IgD-negative memory B cell (primary cell): Measurements from ENCODE around the gene CTSG. TPM values are rescaled to one million over a fixed set of nuclear protein-coding genes. Genes with fewer than 3 reads are reported as not detected.
A peak's percentile ranks its signal among the peaks of the same experiment; 100 is the strongest.
"Not testable (repeated sequence)": the region's sequence is repeated elsewhere in the genome, so short reads cannot be mapped to it uniquely, and the experiment has no call there.

Source experiments
- H3K27ac Mint-ChIP-seq, 3 donors: one replicate each; pipeline ENCODE4 v1.8.0; 2020 to 2022; ENCODE audit warnings: mild to moderate bottlenecking in 3 of 3, mixed read lengths in 3 of 3, moderate library complexity in 1 of 3
- H3K27me3 Mint-ChIP-seq: one replicate; pipeline ENCODE4 v1.8.0; 2021; ENCODE audit warnings: mixed read lengths
- H3K36me3 Mint-ChIP-seq: one replicate; pipeline ENCODE4 v1.8.0; 2020; ENCODE audit warnings: mild to moderate bottlenecking, mixed read lengths
- H3K4me1 Mint-ChIP-seq, 3 donors: one replicate each; pipeline ENCODE4 v1.8.0; 2020 to 2022; ENCODE audit warnings: mixed read lengths in 3 of 3, mild to moderate bottlenecking in 1 of 3
- H3K4me3 Mint-ChIP-seq, 4 donors: one replicate each; pipeline ENCODE4 v1.8.0; 2020 to 2022; ENCODE audit warnings: mild to moderate bottlenecking in 4 of 4, mixed read lengths in 4 of 4, moderate library complexity in 3 of 4
- H3K9me3 Mint-ChIP-seq, 3 donors: one replicate each; pipeline ENCODE4 v1.8.0; 2020 to 2021; ENCODE audit warnings: mixed read lengths in 3 of 3, mild to moderate bottlenecking in 1 of 3
- polyA plus RNA-seq: library from polyadenylated mRNA; unstranded; fragments of 300-500 nt; fragmentation: Illumina TruSeq; gene quantifications from one replicate; pipeline ENCODE4 v1.2.3, GENCODE V29; 2021

The CTSG gene
- polyA plus RNA-seq, 1 donor from 2014 or later: not detected

- no peak overlapping the region for H3K27ac Mint-ChIP-seq
- peaks cover 0 to 2% (median 0%) of the 10 kb centered on the region in 3 donors for H3K9me3 Mint-ChIP-seq
- peaks cover 6% of the 10 kb centered on the region for H3K27me3 Mint-ChIP-seq
- no peak overlapping the region for H3K4me3 Mint-ChIP-seq
- peaks cover 0 to 2% (median 0%) of the 10 kb centered on the region in 3 donors for H3K4me1 Mint-ChIP-seq
- no peaks in the 10 kb centered on the region for H3K36me3 Mint-ChIP-seq
These were observed 2.5 kb upstream of the CTSG start for GRCh38 chr14:24578558-24578957.

- peaks cover 6% of the 10 kb centered on the region for H3K27me3 Mint-ChIP-seq
- no peak overlapping the region for H3K4me3 Mint-ChIP-seq
- no peak overlapping the region for H3K27ac Mint-ChIP-seq
- no peaks in the 10 kb centered on the region for H3K36me3 Mint-ChIP-seq
- H3K4me1 Mint-ChIP-seq: peaks cover 0 to 2% (median 0%) of the 10 kb centered on the region in 3 donors
- H3K9me3 Mint-ChIP-seq: peaks cover 0 to 2% (median 0%) of the 10 kb centered on the region in 3 donors
These were observed 721 bp upstream of the CTSG start for GRCh38 chr14:24576771-24577170.

DNA sequence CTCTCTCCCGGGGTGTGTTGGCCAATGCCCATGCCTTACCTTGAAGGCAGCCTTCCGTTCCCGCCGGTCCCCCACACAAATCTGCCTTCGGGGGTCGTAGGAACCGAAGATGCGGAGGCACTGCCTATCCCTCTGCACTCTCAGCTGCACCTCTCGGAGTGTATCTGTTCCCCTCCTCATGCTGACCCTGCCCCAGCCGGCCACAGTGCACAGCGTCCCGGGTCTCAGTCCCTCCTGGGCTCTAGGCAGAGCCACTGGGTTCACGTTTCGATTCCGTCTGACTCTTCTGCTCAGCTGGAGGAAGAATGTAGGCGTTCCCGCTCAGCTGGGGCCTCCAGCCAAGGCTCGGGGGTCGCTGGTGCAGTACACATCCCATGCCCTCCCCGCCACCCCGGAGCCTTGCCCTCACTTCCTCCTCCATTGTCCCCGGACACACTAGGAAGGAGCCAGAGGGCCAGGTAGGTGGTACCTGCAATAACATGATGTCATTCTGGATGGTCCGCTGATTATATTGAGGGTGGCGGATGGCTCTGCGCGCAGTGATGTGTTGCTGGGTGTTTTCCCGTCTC is 1.8 kb downstream of the CTSG start:
- no peaks in the 10 kb centered on the region for H3K36me3 Mint-ChIP-seq
- peaks cover 0 to 2% (median 0%) of the 10 kb centered on the region in 3 donors for H3K4me1 Mint-ChIP-seq
- H3K9me3 Mint-ChIP-seq: peaks cover 0 to 4% (median 1%) of the 10 kb centered on the region in 3 donors
- peak overlapping the region in 1 of 3 donors; percentile 61 for H3K27ac Mint-ChIP-seq
- no peak overlapping the region for H3K4me3 Mint-ChIP-seq
- H3K27me3 Mint-ChIP-seq: peaks cover 6% of the 10 kb centered on the region

GRCh38 chr14:24566318-24566717 is 9.7 kb downstream of the CTSG start:
- peaks cover 16% of the 10 kb centered on the region for H3K27me3 Mint-ChIP-seq
- H3K36me3 Mint-ChIP-seq: peaks cover 2% of the 10 kb centered on the region
- H3K27ac Mint-ChIP-seq: no peak overlapping the region
- H3K9me3 Mint-ChIP-seq: peaks cover 7 to 24% (median 10%) of the 10 kb centered on the region in 3 donors
- H3K4me1 Mint-ChIP-seq: no peaks in the 10 kb centered on the region
- no peak overlapping the region for H3K4me3 Mint-ChIP-seq

DNA sequence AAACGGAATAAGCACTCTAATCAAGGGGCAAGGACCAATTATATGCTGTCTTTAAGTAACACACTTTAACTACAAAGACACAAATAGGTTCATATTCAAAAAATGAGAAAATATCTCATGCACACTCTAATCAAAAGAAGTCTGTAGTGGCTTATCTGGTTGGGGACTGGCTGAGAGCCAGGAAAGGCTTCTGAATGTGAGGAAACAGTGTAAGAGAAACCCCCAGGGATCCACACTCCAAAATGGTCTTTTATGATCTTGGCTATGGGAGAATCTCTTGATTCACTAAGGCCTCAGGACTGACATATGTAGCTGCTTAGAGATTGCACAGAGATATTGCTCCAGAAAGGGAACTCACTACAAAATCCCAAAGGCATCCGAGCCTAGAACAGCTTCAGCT is 10.3 kb downstream of the CTSG start:
- H3K36me3 Mint-ChIP-seq: peaks cover 2% of the 10 kb centered on the region
- no peaks in the 10 kb centered on the region for H3K4me1 Mint-ChIP-seq
- no peak overlapping the region for H3K4me3 Mint-ChIP-seq
- H3K27ac Mint-ChIP-seq: no peak overlapping the region
- H3K9me3 Mint-ChIP-seq: peaks cover 7 to 24% (median 10%) of the 10 kb centered on the region in 3 donors
- peaks cover 17% of the 10 kb centered on the region for H3K27me3 Mint-ChIP-seq

DNA sequence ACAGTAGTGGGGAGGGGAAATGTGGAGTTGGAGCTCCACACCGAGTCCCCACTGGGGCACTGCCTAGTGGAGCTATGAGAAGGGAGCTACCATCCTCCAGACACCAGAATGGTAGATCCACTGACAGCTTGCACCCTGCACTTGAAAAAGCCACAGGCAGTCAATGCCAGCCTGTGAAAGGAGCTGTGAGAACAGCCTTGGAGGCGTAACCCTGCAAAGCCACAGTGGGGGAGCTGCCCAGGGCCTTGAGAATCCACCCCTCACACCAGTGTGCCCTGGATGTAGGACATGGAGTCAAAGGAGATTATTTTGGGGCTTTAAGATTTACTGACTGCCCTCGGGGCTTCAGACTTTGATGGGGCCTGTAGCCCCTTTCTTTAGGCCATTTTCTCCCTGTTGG is 12.5 kb downstream of the CTSG start:
- peaks cover 6 to 22% (median 9%) of the 10 kb centered on the region in 3 donors for H3K9me3 Mint-ChIP-seq
- H3K27ac Mint-ChIP-seq: no peak overlapping the region
- H3K27me3 Mint-ChIP-seq: peaks cover 24% of the 10 kb centered on the region
- peaks cover 2% of the 10 kb centered on the region for H3K36me3 Mint-ChIP-seq
- H3K4me3 Mint-ChIP-seq: no peak overlapping the region
- H3K4me1 Mint-ChIP-seq: no peaks in the 10 kb centered on the region

GRCh38 chr14:24556756-24557155 is 19.3 kb downstream of the CTSG start:
- Mint-ChIP-seq H3K36me3 (no peaks in the 10 kb centered on the region), H3K9me3 (peaks cover 0 to 9% (median 4%) of the 10 kb centered on the region in 3 donors), H3K27ac (no peak overlapping the region), H3K4me1 (no peaks in the 10 kb centered on the region), H3K27me3 (peaks cover 11% of the 10 kb centered on the region), H3K4me3 (no peak overlapping the region)

- not testable (repeated sequence) for H3K27me3 Mint-ChIP-seq, H3K36me3 Mint-ChIP-seq, H3K4me1 Mint-ChIP-seq, H3K4me3 Mint-ChIP-seq, H3K27ac Mint-ChIP-seq
- H3K9me3 Mint-ChIP-seq: peaks cover 2 to 41% (median 34%) of the 10 kb centered on the region in 3 donors
These were observed 27.0 kb downstream of the CTSG start for GRCh38 chr14:24549064-24549463.

DNA sequence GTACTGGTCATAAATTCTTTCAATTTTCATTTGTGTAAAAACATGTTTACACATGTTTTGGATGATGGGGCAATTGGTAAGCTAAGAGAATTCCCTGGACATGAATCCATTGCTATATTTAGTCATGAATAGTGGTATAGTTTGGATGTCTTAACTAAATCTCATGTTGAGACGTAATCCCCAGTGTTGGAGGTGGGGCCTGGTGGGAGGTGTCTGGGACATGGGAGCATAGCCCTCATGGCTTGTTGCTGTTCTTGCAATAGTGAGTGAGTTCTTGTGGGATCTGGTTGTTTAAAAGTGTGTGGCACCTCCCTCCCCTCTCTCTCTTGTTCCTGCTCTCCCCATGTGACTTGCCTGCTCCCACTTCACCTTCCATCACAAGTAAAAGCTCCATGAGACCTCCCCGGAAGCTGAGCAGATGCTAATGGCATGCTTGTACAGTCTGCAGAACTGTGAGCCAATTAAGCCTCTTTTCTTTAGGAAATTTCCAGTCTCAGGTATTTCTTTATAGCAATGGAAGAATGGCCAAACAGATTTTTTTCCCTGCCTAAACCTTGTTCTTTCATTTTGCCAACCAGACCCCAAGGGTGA is 33.6 kb downstream of the CTSG start:
- H3K9me3 Mint-ChIP-seq: peaks cover 5 to 36% (median 28%) of the 10 kb centered on the region in 3 donors
- H3K36me3 Mint-ChIP-seq: peaks cover 5% of the 10 kb centered on the region
- H3K4me3 Mint-ChIP-seq: no peak overlapping the region
- H3K27ac Mint-ChIP-seq: no peak overlapping the region
- no peaks in the 10 kb centered on the region for H3K4me1 Mint-ChIP-seq
- H3K27me3 Mint-ChIP-seq: peaks cover 9% of the 10 kb centered on the region

- peaks cover 13% of the 10 kb centered on the region for H3K27me3 Mint-ChIP-seq
- peaks cover 2 to 17% (median 6%) of the 10 kb centered on the region in 3 donors for H3K9me3 Mint-ChIP-seq
- no peak overlapping the region for H3K27ac Mint-ChIP-seq
- H3K4me1 Mint-ChIP-seq: no peaks in the 10 kb centered on the region
- H3K36me3 Mint-ChIP-seq: no peaks in the 10 kb centered on the region
- H3K4me3 Mint-ChIP-seq: no peak overlapping the region
These were observed 40.3 kb downstream of the CTSG start for GRCh38 chr14:24535737-24536136.

DNA sequence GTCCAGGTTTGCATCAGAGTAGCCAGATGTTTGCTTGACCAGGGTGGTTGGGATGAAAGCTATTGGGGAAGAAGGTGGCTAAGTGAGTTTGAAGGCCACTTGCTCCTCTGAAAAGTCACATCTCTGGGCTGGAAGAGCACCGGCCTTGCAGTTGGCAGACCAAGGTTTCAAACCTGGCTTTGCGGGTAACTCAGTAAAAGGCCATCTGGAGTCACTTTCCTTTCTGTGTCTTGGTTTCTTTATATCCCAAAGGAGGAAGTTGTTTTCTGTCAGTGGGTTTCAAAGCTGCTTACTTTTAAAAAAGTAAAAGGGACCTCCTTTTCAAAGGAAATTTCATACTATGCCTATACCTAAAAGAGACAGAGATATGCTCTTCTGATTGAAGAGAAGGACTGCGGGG is 41.8 kb downstream of the CTSG start:
- Mint-ChIP-seq H3K27ac (peak overlapping the region in 1 of 3 donors; percentile 40), H3K27me3 (peaks cover 15% of the 10 kb centered on the region), H3K4me3 (no peak overlapping the region), H3K4me1 (no peaks in the 10 kb centered on the region), H3K36me3 (no peaks in the 10 kb centered on the region), H3K9me3 (peaks cover 2 to 6% (median 2%) of the 10 kb centered on the region in 3 donors)

DNA sequence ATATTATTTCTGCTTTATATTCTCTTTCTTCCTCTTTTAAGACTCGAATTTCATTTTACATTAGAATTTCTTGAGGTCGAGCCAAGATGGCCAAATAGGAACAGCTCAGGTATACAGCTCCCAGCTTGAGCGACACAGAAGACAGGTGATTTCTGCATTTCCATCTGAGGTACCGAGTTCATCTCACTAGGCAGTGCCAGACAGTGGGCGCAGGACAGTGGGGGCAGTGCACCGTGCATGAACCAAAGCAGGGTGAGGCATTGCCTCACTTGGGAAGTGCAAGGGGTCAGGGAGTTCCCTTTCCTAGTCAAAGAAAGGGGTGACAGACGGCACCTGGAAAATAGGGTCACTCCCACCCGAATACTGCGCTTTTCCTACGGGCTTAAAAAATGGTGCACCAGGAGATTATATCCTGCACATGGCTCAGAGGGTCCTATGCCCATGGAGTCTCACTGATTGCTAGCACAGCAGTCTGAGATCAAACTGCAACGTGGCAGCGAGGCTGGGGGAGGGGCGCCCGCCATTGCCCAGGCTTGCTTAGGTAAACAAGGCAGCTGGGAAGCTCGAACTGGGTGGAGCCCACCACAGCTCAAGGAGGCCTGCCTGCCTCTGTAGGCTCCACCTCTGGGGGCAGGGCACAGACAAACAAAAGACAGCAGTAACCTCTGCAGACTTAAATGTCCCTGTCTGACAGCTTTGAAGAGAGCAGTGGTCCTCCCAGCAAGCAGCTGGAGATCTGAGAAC is 50.0 kb downstream of the CTSG start:
- H3K27ac Mint-ChIP-seq, H3K27me3 Mint-ChIP-seq, H3K9me3 Mint-ChIP-seq, H3K4me1 Mint-ChIP-seq, H3K4me3 Mint-ChIP-seq, H3K36me3 Mint-ChIP-seq: not testable (repeated sequence)

Other genes starting within 250 kb of the CTSG start
- 0.75 TPM for gene ADCY4, start 241.2 kb downstream of the CTSG start, polyA plus RNA-seq
- gene RIPK3, start 236.3 kb downstream of the CTSG start, polyA plus RNA-seq: 14.8 TPM
- 0.20 TPM for gene NFATC4, start 208.1 kb downstream of the CTSG start, polyA plus RNA-seq
- gene NYNRIN, start 177.2 kb downstream of the CTSG start, polyA plus RNA-seq: not detected
- 2.9 TPM for gene CBLN3, start 146.6 kb downstream of the CTSG start, polyA plus RNA-seq
- gene KHNYN, start 146.3 kb downstream of the CTSG start, polyA plus RNA-seq: 26.5 TPM
- 94.0 TPM for gene SDR39U1, start 133.5 kb downstream of the CTSG start, polyA plus RNA-seq
- not detected for gene CMA1, start 68.0 kb downstream of the CTSG start, polyA plus RNA-seq
- 24.2 TPM for gene GZMH, start 33.4 kb upstream of the CTSG start, polyA plus RNA-seq
- 7.9 TPM for gene GZMB, start 57.9 kb upstream of the CTSG start, polyA plus RNA-seq